GM18502 (cell line): ENCODE results near the gene RIC8B.
"Not testable (repeated sequence)": the region's sequence is repeated elsewhere in the genome, so short reads cannot be mapped to it uniquely, and the experiment has no call there.

Source experiments
- ATAC-seq: cut with Tn5 transposase; IDR thresholded peaks from one replicate; pipeline ENCODE4 v1.9.1; 2021; ENCODE audit warnings: mild to moderate bottlenecking; ENCODE audit not compliant: unreplicated experiment, poor library complexity

RIC8B gene

GRCh38 chr12:106923594-106923993, 149.1 kb downstream of the RIC8B start:
- not testable (repeated sequence) for ATAC-seq

DNA sequence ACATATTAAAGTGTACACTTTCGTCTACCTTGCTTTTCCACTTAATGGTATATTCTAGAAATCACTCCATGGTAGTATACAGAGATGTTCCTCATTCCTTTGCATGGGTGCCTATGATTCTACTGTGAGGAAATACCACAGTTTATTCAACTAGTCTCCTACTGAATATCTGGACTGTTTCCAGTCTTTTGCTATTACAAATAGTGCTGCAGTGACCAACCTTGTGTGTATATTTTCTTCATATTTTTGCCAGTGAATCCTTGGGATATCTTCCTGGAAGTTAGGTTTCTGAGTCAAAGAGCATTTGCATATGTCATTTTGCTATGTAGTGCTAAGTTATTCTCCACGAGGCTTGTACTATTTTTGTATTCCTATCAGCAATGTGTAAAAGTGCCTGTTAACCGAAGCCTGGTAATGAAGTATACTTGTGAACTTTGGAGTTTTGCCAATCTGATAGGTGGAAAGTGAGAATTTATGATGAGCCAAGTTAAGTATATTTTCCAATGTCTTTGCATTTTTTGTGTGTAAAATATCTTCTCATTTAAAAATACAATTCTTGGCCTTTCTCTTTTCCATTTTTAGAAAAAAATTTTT, 149.9 kb downstream of the RIC8B start:
- no peak for ATAC-seq

- ATAC-seq = no peak
Measured at GRCh38 chr12:106926657-106927056, 152.2 kb downstream of the RIC8B start.

DNA sequence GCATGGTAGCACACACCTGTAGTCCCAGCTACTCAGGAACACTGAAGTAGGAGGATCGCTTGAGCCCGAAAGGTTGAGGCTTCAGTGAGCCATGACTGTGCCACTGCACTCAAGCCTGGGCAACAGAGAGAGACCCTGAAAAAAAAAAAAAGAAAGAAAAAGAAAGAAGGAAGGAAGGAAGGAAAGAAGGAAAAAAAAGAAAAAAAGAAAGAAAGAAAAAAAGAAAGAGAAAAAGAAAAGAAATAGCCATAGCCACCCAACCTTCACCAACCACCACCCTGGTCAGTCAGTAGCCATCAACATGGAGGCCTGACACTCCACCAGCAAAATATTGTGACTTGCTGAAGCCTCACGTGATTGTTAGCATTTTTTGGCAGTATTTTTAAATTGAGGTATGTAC, 159.8 kb downstream of the RIC8B start:
- no peak for ATAC-seq
